ENCODE results near the gene RNF7. TPM values are rescaled to one million over a fixed set of nuclear protein-coding genes. Genes with fewer than 3 reads are reported as not detected.
"Not testable (repeated sequence)": the region's sequence is repeated elsewhere in the genome, so short reads cannot be mapped to it uniquely, and the experiment has no call there.

RNF7 gene
- polyA plus RNA-seq (91.1 to 105 TPM (median 96.5 TPM) in 3 replicates), polyA minus RNA-seq (8.1 to 27.5 TPM (median 24.3 TPM) in 3 replicates)
- 41.4 TPM for polyA plus RNA-seq (2011; ENCODE audit: low read depth)
- polyA plus RNA-seq (2011; cell fraction: cytosol; rRNA removed), result 105 and 127 TPM in 2 replicates
- 33.2 and 42.3 TPM in 2 replicates for polyA plus RNA-seq (2011; cell fraction: nucleus; rRNA removed)
- 84.1 and 92.6 TPM in 2 replicates for polyA plus RNA-seq (2012; ENCODE audit: low replicate concordance)
- 37.6 TPM for polyA minus RNA-seq (2011; cell fraction: cytosol; rRNA and poly(A)+ RNA removed)
- polyA minus RNA-seq (2011; cell fraction: nucleus; rRNA and poly(A)+ RNA removed), result 2.6 and 6.8 TPM in 2 replicates

DNA sequence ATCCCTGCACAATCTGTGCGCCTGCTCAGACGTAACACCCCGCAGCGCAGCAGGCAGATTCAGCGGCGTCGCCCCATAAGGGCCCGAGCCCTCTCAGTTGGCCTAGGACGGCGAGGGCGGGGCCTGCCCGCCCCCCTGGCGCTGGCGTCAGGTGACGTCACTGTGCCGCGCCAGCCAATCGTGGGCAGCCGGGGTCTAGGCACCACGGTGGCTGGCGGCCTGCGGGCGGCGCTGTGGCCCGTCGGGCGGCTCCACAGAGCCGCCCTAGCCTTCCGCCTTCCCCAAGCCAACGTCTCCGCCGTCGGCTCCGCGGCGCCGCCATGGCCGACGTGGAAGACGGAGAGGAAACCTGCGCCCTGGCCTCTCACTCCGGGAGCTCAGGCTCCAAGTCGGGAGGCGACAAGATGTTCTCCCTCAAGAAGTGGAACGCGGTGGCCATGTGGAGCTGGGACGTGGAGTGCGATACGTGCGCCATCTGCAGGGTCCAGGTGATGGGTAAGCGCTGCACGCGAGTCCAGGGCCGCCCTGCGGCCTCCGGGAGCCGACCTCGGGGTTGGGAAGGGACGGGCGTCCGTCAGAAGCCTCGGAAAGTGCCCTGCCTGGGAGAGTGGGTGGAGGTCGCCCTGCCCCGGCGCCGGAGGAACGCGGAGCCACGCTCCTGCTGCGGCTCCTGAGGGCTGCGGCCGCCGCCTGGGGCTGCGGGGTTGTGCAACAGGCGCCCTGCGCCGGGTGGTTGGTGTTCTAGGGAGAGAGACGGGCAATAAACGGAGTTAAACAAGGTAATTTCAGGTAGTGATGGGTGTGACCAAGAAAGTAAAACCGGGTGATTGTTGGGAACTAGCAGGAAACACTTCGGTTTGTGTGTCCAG is at the start of gene RNF7:
Gene RNF7, plus strand, starts transcription at position 277 of the 869 bp plus-strand sequence. Its CDS starts 44 bp downstream, at position 321.
- Histone ChIP-seq H3K4me2 (ENCODE audit: control insufficient read depth, extremely low read depth, insufficient read depth, low read depth, low read length) (peak within 1 kb of the TSS; percentile 90), H3K27me3 (ENCODE audit: control insufficient read depth, extremely low read depth, insufficient read depth, low read length) (no peaks in the 10 kb centered on the region), H4K20me1 (ENCODE audit: control insufficient read depth, extremely low read depth, insufficient read depth, low read length) (peaks cover 8% of the 10 kb centered on the region), H3K9me1 (ENCODE audit: control insufficient read depth, extremely low read depth, insufficient read depth, low read length) (peaks cover 2% of the 10 kb centered on the region), H3K4me1 (ENCODE audit: control insufficient read depth, extremely low read depth, insufficient read depth, low read length) (peaks cover 20% of the 10 kb centered on the region), H3K79me2 (ENCODE audit: control insufficient read depth, insufficient read depth, low read length) (peaks cover 49% of the 10 kb centered on the region), H2AFZ (ENCODE audit: control insufficient read depth, low read length) (peak within 1 kb of the TSS; percentile 99), H3K36me3 (ENCODE audit: control insufficient read depth in 2 of 2, extremely low read depth in 1 of 2, insufficient read depth in 2 of 2, low read length in 2 of 2) (peaks cover under 1 to 3% of the 10 kb centered on the region in 2 experiments), H3K9ac (ENCODE audit: control insufficient read depth, extremely low read depth, insufficient read depth, low read length) (peak within 1 kb of the TSS; percentile 96), H3K9me3 (ENCODE audit: control insufficient read depth, low read depth, low read length) (no peaks in the 10 kb centered on the region), H3K27ac (ENCODE audit: control insufficient read depth, insufficient read depth, low read length) (peak within 1 kb of the TSS; percentile 97), H3K4me3 (ENCODE audit: control insufficient read depth in 2 of 3, extremely low read depth in 1 of 3, insufficient read depth in 2 of 3, low read depth in 1 of 3, low read length in 3 of 3) (peak within 1 kb of the TSS; percentile 89 to 99 (median 91))
- DNase-seq (ENCODE audit: low read depth, low spot score) (peak; percentile 69), FAIRE-seq (peak; percentile 26)
- TF ChIP-seq EZH2 (IDR thresholded peaks at IDR 0.05; ENCODE audit: low read length) (no peak), CTCF (optimal IDR thresholded peaks at IDR 0.05 in 1 of 3, IDR thresholded peaks at IDR 0.05 in 1 of 3, conservative IDR thresholded peaks at IDR 0.05 in 1 of 3; ENCODE audit: extremely low read depth in 1 of 3, insufficient read depth in 2 of 3, low read length in 3 of 3) (peak; percentile 80 to 94 (median 84))
- dilution Hi-C loops (cut with MboI; ENCODE audit: extremely low pct_ligation_motif_present, low sequenced_read_pairs), result no loop called here

DNA sequence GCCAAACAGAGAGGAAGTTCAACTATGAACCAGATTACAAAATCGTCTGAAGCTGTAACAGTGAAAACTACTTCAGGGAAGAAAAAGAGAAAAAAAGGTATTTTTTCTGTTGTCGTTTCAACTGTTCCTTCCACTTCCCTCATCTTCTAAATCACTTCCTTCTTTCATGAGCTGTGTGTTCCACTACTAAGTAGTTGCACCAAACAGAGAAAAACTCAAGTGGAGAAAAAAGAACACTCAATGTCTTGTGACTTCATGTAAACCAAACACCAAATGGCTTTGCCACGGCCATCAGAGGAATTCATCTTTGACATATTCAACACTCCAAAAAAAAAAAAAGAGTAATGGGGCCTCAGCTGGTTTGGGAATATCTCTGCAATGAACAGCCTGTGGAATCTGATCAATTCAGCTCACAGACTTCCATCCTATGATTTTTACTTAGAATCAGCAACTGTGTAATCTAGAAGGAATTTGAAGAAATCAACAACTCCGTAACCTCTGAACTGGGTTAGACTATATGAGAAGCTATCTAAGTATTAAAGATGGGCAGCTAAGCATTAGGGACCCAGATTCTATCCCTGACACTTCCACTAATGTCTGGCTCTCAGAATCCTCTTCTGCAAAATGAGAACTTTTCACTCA is 47.5 kb upstream of the RNF7 start:
- Histone ChIP-seq H2AFZ (ENCODE audit: control insufficient read depth, low read length) (no peak overlapping the region), H3K9me3 (ENCODE audit: control insufficient read depth, low read depth, low read length) (no peaks in the 10 kb centered on the region), H3K36me3 (ENCODE audit: control insufficient read depth in 2 of 2, extremely low read depth in 1 of 2, insufficient read depth in 2 of 2, low read length in 2 of 2) (no peaks in the 10 kb centered on the region), H3K4me3 (ENCODE audit: control insufficient read depth in 2 of 3, extremely low read depth in 1 of 3, insufficient read depth in 2 of 3, low read depth in 1 of 3, low read length in 3 of 3) (no peak overlapping the region), H3K9me1 (ENCODE audit: control insufficient read depth, extremely low read depth, insufficient read depth, low read length) (no peaks in the 10 kb centered on the region), H3K79me2 (ENCODE audit: control insufficient read depth, insufficient read depth, low read length) (no peaks in the 10 kb centered on the region), H3K4me1 (ENCODE audit: control insufficient read depth, extremely low read depth, insufficient read depth, low read length) (peaks cover 11% of the 10 kb centered on the region), H3K27ac (ENCODE audit: control insufficient read depth, insufficient read depth, low read length) (no peak overlapping the region), H4K20me1 (ENCODE audit: control insufficient read depth, extremely low read depth, insufficient read depth, low read length) (no peaks in the 10 kb centered on the region), H3K4me2 (ENCODE audit: control insufficient read depth, extremely low read depth, insufficient read depth, low read depth, low read length) (no peak overlapping the region), H3K27me3 (ENCODE audit: control insufficient read depth, extremely low read depth, insufficient read depth, low read length) (no peaks in the 10 kb centered on the region), H3K9ac (ENCODE audit: control insufficient read depth, extremely low read depth, insufficient read depth, low read length) (no peak overlapping the region)
- FAIRE-seq (no peak), DNase-seq (ENCODE audit: low read depth, low spot score) (no peak)
- TF ChIP-seq CTCF (optimal IDR thresholded peaks at IDR 0.05 in 1 of 3, IDR thresholded peaks at IDR 0.05 in 1 of 3, conservative IDR thresholded peaks at IDR 0.05 in 1 of 3; ENCODE audit: extremely low read depth in 1 of 3, insufficient read depth in 2 of 3, low read length in 3 of 3), result no peak
- dilution Hi-C loops (cut with MboI; ENCODE audit: extremely low pct_ligation_motif_present, low sequenced_read_pairs), result no loop called here

DNA sequence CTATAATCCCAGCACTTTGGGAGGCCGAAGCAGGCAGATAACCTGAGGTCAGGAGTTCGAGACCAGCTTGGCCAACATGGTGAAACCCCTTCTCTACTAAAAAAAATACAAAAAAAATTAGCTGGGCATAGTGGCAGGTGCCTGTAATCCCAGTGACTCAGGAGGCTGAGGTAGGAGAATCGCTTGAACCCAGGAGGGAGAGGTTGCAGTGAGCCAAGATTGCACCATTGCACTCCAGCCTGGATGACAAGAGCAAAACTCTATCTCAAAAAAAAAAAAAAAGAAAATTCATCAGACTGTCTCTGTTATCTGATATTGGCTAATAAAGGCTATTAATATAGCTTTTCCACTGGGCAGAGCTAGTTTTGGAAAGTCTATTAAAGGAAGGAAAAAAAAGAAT is 46.6 kb upstream of the RNF7 start:
- H3K4me1 ChIP-seq (ENCODE audit: control insufficient read depth, extremely low read depth, insufficient read depth, low read length); H3K9me1 ChIP-seq (ENCODE audit: control insufficient read depth, extremely low read depth, insufficient read depth, low read length); dilution Hi-C loops (cut with MboI; ENCODE audit: extremely low pct_ligation_motif_present, low sequenced_read_pairs); H3K27me3 ChIP-seq (ENCODE audit: control insufficient read depth, extremely low read depth, insufficient read depth, low read length); DNase-seq (ENCODE audit: low read depth, low spot score); H3K4me2 ChIP-seq (ENCODE audit: control insufficient read depth, extremely low read depth, insufficient read depth, low read depth, low read length); H3K9ac ChIP-seq (ENCODE audit: control insufficient read depth, extremely low read depth, insufficient read depth, low read length); H2AFZ ChIP-seq (ENCODE audit: control insufficient read depth, low read length); H3K27ac ChIP-seq (ENCODE audit: control insufficient read depth, insufficient read depth, low read length); H3K9me3 ChIP-seq (ENCODE audit: control insufficient read depth, low read depth, low read length); H3K4me3 ChIP-seq (ENCODE audit: control insufficient read depth in 2 of 3, extremely low read depth in 1 of 3, insufficient read depth in 2 of 3, low read depth in 1 of 3, low read length in 3 of 3); H3K79me2 ChIP-seq (ENCODE audit: control insufficient read depth, insufficient read depth, low read length); FAIRE-seq; H3K36me3 ChIP-seq (ENCODE audit: control insufficient read depth in 2 of 2, extremely low read depth in 1 of 2, insufficient read depth in 2 of 2, low read length in 2 of 2); H4K20me1 ChIP-seq (ENCODE audit: control insufficient read depth, extremely low read depth, insufficient read depth, low read length): not testable (repeated sequence)

All from keratinocyte (primary cell).